Panc1 (cell line): ENCODE measurements around the gene KRTAP6-1. TPM values are rescaled to one million over a fixed set of nuclear protein-coding genes. Genes with fewer than 3 reads are reported as not detected.

Experiments used
- ATAC-seq: fragments of 200-7000 bp; cut with Tn5 transposase; 2 replicates; pipeline ENCODE4 v1.9.1; 2020; ENCODE audit warnings: mild to moderate bottlenecking, moderate library complexity
- BruUV-seq: library from RNA; stranded (reverse); fragments of 400-500 nt; replicated peaks from 2 replicates; lab custom pipeline; 2021; lab: Mats Ljungman, UMichigan
- CTCF ChIA-PET: fragments of 300-600 bp; sonication (Branson Sonifier 250); formaldehyde crosslinking; loops from one replicate; lab custom pipeline; 2022; ENCODE audit warnings: antibody characterized with exemption; lab: Charles Lee
- POLR2A ChIA-PET: fragments of 300-600 bp; sonication (Branson Sonifier 250); formaldehyde crosslinking; loops from one replicate; lab custom pipeline; 2022; ENCODE audit warnings: antibody characterized with exemption; lab: Charles Lee
- DNase-seq: peaks from one replicate; pipeline ENCODE4 v3.0.0-alpha.2; 2010; ENCODE audit warnings: low read depth, low spot score
- H3K27ac ChIP-seq: 2 replicates; pipeline ENCODE4 v1.5.1; 2011; ENCODE audit warnings: mild to moderate bottlenecking, low read length, inconsistent platforms
- H3K27me3 ChIP-seq: fragments of 200-500 bp; sonication (Bioruptor generic); 2 replicates; pipeline ENCODE4 v1.6.0; 2014; ENCODE audit warnings: low read length, inconsistent platforms; ENCODE audit not compliant: control insufficient read depth, insufficient read depth
- H3K36me3 ChIP-seq: fragments of 200-500 bp; sonication (Bioruptor generic); 2 replicates; pipeline ENCODE4 v1.5.1; 2014; ENCODE audit warnings: inconsistent platforms, mild to moderate bottlenecking, low read length, moderate library complexity; ENCODE audit not compliant: control insufficient read depth, insufficient read depth
- H3K4me1 ChIP-seq: 2 replicates; pipeline ENCODE4 v1.5.1; 2011; ENCODE audit warnings: inconsistent platforms, mild to moderate bottlenecking, low read length, moderate library complexity; ENCODE audit not compliant: control insufficient read depth, insufficient read depth
- H3K4me3 ChIP-seq, 2 experiments: 2 replicates each; pipeline ENCODE4 v1.5.1; 2011 to 2012; ENCODE audit warnings: low read depth in 2 of 2, low read length in 2 of 2, mild to moderate bottlenecking in 2 of 2, inconsistent platforms in 1 of 2, moderate library complexity in 1 of 2
- H3K9me3 ChIP-seq: fragments of 200-500 bp; sonication (Bioruptor generic); 2 replicates; pipeline ENCODE4 v1.5.1; 2014; ENCODE audit warnings: low read depth, mild to moderate bottlenecking, inconsistent platforms, low read length, moderate library complexity; ENCODE audit not compliant: control insufficient read depth, insufficient read depth
- POLR2AphosphoS5 ChIP-seq: IDR thresholded peaks from 2 replicates; pipeline ENCODE4 v1.6.1; 2012; ENCODE audit warnings: mild to moderate bottlenecking, low read depth, low read length, moderate library complexity
- SIN3A ChIP-seq: IDR thresholded peaks from 2 replicates; pipeline ENCODE4 v1.6.1; 2012; ENCODE audit warnings: low read depth, mild to moderate bottlenecking, low read length, moderate library complexity, borderline replicate concordance; ENCODE audit not compliant: insufficient read depth
- TCF7L2 ChIP-seq: IDR thresholded peaks from 2 replicates; pipeline ENCODE4 v1.6.1; 2011; ENCODE audit warnings: mild to moderate bottlenecking, low read depth, low read length, inconsistent platforms
- in situ Hi-C: cut with HindIII; loops from 2 replicates; pipeline ENCODE4 v1.10.0; 2016; ENCODE audit warnings: low sequenced_read_pairs, low pct_unique_long_range_greater_than_20kb
- intact Hi-C: fragments of 100-400 bp; cut with micrococcal nuclease; formaldehyde crosslinking; loops from one replicate; pipeline ENCODE4 v1.10.0; 2022; ENCODE audit not compliant: unreplicated experiment
- total RNA-seq: library from RNA; stranded (reverse); gene quantifications from one replicate; pipeline ENCODE4 v1.2.1, GENCODE V29; 2021; ENCODE audit not compliant: unreplicated experiment
- TF ChIP-seq, protein P1 (sequence below), 2 experiments: IDR thresholded peaks; 2 replicates each; pipeline ENCODE4 v1.6.1; 2011 to 2012; ENCODE audit warnings: low read depth in 2 of 2, control low read depth in 1 of 2, low read length in 1 of 2, mild to moderate bottlenecking in 1 of 2, moderate library complexity in 1 of 2; ENCODE audit not compliant: insufficient read depth in 1 of 2
- TF ChIP-seq, protein P2 (sequence below): fragments of 450-650 bp; IDR thresholded peaks from 2 replicates; pipeline ENCODE4 v1.5.1; 2017; ENCODE audit warnings: mild to moderate bottlenecking

The KRTAP6-1 gene
- total RNA-seq, 1 experiment from 2014 or later, result not detected

DNA sequence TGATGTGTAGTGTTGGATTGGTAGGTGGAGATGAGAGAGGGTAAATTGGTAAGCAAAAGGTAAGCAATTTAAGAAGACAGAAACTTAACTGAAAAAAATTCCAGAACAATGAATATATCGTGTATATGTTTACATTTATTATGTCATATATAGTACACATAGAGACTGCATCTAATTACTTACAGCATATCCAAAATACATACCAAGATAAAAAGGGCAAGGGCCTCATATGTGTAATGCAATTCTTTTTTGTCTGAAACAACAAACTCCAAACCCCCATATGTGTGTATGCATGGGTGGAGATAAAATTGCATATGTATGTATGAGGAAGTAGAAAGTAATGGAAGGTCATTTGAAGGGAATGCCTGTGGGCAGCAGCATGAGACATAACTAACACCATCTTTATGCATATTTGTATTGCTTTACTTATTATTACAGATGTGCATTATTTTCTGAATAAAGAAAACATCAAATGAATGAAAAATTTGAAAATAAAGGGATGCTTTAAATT lies 33.2 kb upstream of the KRTAP6-1 start:
- Histone ChIP-seq H3K36me3 (no peaks in the 10 kb centered on the region), H3K27me3 (no peaks in the 10 kb centered on the region), H3K4me3 (no peak overlapping the region), H3K27ac (no peak overlapping the region), H3K9me3 (no peaks in the 10 kb centered on the region), H3K4me1 (no peaks in the 10 kb centered on the region)
- ATAC-seq, result no peak
- no peak for DNase-seq
- ChIA-PET CTCF (no interaction called here), POLR2A (no interaction called here)
- no TSS peak for BruUV-seq
- TF ChIP-seq TCF7L2, result no peak
- no peak for TF ChIP-seq SIN3A
- no peak for TF ChIP-seq POLR2AphosphoS5
- TF ChIP-seq, protein P1, sequence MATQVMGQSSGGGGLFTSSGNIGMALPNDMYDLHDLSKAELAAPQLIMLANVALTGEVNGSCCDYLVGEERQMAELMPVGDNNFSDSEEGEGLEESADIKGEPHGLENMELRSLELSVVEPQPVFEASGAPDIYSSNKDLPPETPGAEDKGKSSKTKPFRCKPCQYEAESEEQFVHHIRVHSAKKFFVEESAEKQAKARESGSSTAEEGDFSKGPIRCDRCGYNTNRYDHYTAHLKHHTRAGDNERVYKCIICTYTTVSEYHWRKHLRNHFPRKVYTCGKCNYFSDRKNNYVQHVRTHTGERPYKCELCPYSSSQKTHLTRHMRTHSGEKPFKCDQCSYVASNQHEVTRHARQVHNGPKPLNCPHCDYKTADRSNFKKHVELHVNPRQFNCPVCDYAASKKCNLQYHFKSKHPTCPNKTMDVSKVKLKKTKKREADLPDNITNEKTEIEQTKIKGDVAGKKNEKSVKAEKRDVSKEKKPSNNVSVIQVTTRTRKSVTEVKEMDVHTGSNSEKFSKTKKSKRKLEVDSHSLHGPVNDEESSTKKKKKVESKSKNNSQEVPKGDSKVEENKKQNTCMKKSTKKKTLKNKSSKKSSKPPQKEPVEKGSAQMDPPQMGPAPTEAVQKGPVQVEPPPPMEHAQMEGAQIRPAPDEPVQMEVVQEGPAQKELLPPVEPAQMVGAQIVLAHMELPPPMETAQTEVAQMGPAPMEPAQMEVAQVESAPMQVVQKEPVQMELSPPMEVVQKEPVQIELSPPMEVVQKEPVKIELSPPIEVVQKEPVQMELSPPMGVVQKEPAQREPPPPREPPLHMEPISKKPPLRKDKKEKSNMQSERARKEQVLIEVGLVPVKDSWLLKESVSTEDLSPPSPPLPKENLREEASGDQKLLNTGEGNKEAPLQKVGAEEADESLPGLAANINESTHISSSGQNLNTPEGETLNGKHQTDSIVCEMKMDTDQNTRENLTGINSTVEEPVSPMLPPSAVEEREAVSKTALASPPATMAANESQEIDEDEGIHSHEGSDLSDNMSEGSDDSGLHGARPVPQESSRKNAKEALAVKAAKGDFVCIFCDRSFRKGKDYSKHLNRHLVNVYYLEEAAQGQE (IDR thresholded peaks at IDR 0.05; ENCODE audit: insufficient read depth in 1 of 2, low read depth in 2 of 2, low read length in 1 of 2), result no peak
- TF ChIP-seq, protein P2, sequence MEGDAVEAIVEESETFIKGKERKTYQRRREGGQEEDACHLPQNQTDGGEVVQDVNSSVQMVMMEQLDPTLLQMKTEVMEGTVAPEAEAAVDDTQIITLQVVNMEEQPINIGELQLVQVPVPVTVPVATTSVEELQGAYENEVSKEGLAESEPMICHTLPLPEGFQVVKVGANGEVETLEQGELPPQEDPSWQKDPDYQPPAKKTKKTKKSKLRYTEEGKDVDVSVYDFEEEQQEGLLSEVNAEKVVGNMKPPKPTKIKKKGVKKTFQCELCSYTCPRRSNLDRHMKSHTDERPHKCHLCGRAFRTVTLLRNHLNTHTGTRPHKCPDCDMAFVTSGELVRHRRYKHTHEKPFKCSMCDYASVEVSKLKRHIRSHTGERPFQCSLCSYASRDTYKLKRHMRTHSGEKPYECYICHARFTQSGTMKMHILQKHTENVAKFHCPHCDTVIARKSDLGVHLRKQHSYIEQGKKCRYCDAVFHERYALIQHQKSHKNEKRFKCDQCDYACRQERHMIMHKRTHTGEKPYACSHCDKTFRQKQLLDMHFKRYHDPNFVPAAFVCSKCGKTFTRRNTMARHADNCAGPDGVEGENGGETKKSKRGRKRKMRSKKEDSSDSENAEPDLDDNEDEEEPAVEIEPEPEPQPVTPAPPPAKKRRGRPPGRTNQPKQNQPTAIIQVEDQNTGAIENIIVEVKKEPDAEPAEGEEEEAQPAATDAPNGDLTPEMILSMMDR, result no peak
- intact Hi-C loops, result no loop called here
- in situ Hi-C loops, result no loop called here

DNA sequence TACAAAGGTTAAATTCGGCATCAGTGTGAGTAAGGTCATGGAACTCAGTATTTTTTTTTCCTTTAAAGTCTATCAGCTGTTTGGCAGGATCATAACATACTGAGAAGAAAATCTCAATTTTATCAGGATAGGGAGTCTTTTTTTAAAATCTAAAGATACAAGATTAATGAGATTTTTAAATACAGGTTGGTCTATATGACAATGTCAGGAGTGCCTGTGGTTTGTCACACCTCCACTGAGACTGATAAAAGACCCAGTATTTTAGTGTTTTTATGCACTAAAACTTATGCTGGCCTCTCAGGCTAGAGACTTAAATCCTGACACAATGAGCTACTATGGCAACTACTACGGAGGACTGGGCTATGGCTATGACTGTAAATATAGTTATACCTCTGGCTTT lies 28.8 kb upstream of the KRTAP6-1 start, which contains the start of gene KRTAP20-3:
Gene KRTAP20-3 (plus strand): TSS at position 301 of the 400 bp plus-strand sequence.
- BruUV-seq, result no TSS peak
- intact Hi-C loops, result no loop called here
- no peak within 1 kb of the TSS for H3K4me3 ChIP-seq
- in situ Hi-C loops, result no loop called here
- H3K4me1 ChIP-seq, result no peaks in the 10 kb centered on the region
- H3K9me3 ChIP-seq, result no peaks in the 10 kb centered on the region
- CTCF ChIA-PET, result no interaction called here
- H3K27ac ChIP-seq, result no peak within 1 kb of the TSS
- TF ChIP-seq POLR2AphosphoS5 (no peak), TCF7L2 (no peak), SIN3A (no peak)
- TF ChIP-seq, protein P1 (IDR thresholded peaks at IDR 0.05; ENCODE audit: insufficient read depth in 1 of 2, low read depth in 2 of 2, low read length in 1 of 2), result no peak
- TF ChIP-seq, protein P2, result no peak
- DNase-seq (no peak), ATAC-seq (no peak)
- no peaks in the 10 kb centered on the region for H3K36me3 ChIP-seq
- POLR2A ChIA-PET, result no interaction called here
- no peaks in the 10 kb centered on the region for H3K27me3 ChIP-seq
